CD4-positive, alpha-beta T cell treated with Interferon gamma for 1 hour (primary cell): ENCODE data around the gene UBE2J1.

Source experiments
- DNase-seq: peaks from one replicate; pipeline ENCODE4 v3.0.0-alpha.2; 2020

Gene UBE2J1

DNA sequence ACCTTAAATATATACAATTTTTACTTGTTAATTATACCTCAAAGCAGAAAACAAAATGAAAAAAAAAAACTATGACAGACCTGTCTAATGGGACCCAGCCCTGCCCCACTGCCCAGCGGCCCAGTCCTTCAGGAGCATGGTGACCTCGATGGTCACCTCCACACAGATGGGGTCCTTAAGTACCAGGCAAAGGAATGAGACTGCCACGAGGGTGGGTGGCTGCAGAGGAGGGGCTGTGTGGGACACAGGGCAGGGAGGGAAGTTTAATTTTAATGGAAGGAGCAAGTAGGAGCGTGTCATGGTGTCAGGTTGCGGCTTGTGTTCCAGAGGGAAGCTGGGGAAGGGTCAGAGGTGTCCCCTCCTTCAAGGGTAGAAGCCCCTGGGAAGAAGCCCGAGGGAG, 66.0 kb downstream of the UBE2J1 start:
- no peak for DNase-seq

DNA sequence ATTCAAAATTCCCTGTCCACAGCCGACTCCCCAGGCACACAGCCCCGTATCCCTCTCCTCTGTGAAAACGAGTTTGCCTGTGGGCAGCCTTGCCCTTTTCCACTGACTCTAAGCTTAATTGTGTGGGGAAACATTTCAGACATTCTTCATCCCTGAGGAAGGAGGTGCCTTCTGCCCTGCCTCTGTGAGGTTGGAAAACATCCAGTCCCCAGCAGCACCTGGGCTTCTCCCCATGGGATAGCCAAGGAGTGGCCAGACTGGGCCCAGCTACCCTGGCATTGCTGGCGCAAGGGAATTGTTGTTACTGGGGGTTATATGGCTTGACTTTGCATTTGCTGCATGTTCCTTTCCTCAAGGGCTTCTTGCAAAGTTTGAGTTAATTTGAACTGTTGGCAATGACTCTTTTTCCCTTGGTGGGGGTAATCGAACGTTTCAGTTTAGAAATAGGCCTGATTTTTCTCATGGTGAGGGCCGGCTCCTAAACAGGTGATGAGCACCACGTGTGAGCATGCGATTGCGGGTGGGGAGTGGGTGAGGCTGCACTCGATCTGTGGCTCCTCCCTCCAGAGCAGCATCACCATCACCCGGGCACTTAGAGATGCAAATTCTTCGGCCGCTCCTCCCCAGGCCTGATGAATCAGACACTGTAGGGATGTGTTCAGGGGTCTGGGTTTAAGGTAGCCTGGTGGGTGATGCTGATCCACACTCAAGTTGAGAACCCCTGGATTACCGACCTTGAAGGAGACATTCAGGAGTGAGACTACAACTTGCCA, 67.4 kb downstream of the UBE2J1 start:
- DNase-seq: no peak

GRCh38 chr6:89284081-89284480, 68.4 kb downstream of the UBE2J1 start:
- no peak for DNase-seq

DNA sequence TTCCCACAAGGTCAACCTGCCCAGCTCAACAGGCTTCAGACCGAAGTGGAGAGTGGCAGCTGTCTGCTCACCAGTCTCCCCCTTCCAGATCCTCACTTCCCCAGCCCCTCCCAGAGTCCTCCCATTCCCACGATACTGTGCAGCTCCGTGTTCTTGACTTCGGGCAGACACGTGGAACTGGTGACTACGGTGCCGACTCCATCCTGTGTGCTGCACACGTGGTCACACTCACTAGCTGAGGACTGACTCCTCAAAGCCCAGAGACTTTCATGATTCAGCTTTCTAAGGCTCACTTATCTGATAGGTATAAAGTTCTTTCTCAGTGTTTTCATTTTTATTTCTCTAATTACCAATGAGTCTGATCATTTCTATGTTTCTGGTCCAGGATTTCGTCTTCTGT, 69.8 kb downstream of the UBE2J1 start:
- DNase-seq: no peak

DNA sequence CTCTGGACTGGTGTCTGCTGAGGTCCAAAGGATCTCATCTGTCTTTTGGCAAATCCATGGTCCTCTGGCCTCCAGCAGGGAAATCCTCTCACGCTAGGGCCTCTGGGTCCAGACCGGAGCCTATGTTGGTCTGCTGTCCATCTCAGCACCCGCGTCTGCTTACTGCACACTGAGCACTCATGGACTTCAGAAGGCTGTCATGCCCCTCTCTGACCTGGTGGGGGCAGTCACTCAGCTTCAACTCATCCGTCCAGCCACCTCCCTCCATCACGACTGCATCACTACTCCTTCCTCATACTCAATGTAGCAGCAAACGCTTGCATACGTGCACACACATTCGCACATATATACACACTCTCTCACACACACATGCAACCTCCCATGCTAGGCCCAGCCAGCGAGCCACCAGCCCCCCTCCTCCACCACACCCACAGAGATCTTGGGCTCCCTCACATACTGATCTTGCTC, 70.7 kb downstream of the UBE2J1 start:
- peak; percentile 42 for DNase-seq

DNA sequence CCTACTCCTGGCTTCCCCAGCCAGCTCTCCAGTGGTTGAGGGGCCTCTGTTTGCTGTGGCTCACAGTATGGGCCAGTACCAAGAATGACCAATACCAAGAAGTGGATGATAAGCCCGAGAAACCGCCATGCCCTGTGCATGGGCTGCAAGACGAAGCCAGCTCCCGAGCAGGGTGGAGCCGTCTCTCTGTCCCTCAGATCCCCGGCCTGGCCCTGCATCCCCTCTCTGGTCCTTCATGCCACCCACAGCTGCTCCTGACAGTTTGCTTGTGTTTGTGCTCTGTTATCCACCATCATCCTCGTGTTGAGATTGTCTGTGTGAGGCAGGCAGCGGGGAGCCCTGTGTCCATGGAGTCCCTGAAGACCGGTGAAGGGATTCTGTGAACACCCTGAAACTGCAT, 73.6 kb downstream of the UBE2J1 start:
- no peak for DNase-seq
